T-helper 2 cell treated with Interferon-gamma antibody and Interleukin-4, amounts not matched to agents 100 ng/mL and 5 ng/mL, for 36 hours (primary cell): ENCODE data around the gene DYNLL1. TPM values are rescaled to one million over a fixed set of nuclear protein-coding genes. Genes with fewer than 3 reads are reported as not detected.
"Not testable (repeated sequence)": the region's sequence is repeated elsewhere in the genome, so short reads cannot be mapped to it uniquely, and the experiment has no call there.

ENCODE experiments used
- intact Hi-C: fragments of 100-400 bp; cut with micrococcal nuclease; formaldehyde crosslinking; loops from one replicate; pipeline ENCODE4 v1.15.1; 2023
- total RNA-seq: library from RNA; stranded (reverse); gene quantifications from 2 replicates; pipeline ENCODE4 v1.2.3, GENCODE V29; 2022

DYNLL1 gene
- total RNA-seq, 1 donor from 2014 or later: 335 TPM

DNA sequence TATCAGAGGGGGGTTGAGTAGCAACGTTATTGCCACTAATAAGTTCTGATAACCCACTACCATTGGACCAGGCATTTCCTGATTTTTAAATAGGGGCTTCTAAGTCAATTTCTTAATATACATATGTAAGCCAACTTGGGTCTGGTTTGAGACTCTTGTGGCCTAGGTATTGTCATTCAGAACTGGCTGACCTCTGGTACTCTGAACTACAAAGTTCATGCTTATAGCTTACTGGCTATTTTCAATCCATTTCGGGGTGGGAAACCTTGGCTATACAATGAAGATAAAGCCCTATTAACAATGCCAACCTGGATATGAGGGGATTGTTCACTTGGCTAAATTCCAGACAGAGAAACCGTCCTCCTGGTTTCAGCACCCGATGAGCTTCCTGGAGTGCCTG lies 8.7 kb downstream of the DYNLL1 start:
- intact Hi-C loops: no loop called here

DNA sequence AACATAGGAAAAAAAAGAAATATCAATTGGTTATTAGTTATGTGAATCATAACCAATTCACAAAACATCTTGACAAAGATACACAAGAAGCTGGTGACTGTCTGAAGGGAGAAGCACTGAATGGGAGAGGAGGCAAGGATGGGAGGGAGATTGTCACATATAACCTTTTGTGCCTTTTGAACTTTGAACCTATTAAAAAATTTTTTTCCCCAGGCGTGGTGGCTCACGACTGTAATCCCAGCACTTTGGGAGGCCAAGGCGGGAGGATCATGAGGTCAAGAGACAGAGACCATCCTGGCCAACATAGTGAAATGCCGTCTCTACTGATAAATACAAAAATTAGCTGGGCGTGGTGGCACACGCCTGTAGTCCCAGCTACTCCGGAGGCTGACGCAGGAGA lies 12.6 kb downstream of the DYNLL1 start:
- intact Hi-C loops: no loop called here

DNA sequence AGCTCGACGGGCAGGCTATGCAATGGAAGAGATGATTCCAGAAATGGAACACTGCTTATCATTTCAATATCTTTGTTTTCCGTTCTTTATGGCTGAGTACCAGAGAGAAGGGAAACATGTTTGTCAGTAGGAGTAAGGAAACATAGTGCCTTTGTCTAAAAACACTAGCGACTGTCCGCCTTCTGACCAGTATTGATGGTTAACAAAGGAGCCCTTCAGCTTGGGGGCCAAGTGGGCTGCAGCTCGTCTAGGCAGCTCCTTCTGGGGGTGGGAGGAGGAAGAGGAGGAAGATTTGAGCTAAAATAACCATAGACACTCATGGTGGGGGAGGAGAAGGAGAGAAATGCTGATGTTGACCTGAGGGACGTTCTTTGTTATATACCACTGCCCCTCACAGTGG lies 18.1 kb downstream of the DYNLL1 start:
- intact Hi-C loops: no loop called here

GRCh38 chr12:120515496-120515895 lies 19.6 kb downstream of the DYNLL1 start:
- intact Hi-C loops: no loop called here

DNA sequence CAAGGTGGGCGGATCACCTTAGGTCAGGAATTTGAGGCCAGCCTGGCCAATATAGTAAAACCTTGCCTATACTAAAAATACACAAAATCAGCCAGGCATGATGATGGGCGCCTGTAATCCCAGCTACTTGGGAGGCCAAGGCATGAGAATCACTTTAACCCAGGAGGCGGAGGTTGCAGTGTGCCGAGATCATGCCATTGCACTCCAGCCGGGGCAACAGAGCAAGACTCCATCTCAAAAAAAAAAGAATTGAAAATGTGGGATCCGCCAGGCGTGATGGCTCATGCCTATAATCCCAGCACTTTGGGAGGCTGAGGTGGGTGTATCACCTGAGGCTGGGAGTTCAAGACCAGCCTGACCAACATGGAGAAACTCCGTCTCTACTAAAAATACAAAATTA lies 23.4 kb downstream of the DYNLL1 start:
- intact Hi-C loops: not testable (repeated sequence)

DNA sequence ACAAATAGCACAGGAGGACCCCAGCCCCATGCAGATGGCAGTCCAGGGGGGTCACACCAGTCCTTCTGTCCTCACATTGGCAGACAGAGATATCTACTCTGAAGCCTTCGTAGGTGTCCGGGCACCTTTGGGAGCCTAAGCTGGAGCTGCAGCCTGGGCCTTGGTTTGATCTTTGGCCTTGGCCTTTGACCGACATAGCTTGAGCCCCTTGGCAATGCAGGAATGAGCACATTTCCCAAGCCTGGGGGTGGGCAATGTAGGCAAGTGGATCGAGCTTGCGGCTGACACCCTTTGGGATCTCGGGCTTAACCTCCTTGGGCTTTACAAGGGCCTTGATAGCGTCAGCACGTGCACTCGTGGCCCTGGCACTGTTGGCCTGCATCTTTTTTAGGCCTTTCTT lies 26.7 kb downstream of the DYNLL1 start:
- intact Hi-C loops: no loop called here

GRCh38 chr12:120528861-120529525 lies 33.1 kb downstream of the DYNLL1 start, which contains the start of gene COQ5:
Gene COQ5, minus strand, starts transcription at chr12:120529158. Its CDS starts 17 bp downstream, at chr12:120529141.
- intact Hi-C loops: loop anchor here (1.0 to 2.0 kb wide), 4 partner anchors 32 to 158 kb away; partner anchors contain the start of genes COX6A1, DYNLL1, MLEC and SRSF9

DNA sequence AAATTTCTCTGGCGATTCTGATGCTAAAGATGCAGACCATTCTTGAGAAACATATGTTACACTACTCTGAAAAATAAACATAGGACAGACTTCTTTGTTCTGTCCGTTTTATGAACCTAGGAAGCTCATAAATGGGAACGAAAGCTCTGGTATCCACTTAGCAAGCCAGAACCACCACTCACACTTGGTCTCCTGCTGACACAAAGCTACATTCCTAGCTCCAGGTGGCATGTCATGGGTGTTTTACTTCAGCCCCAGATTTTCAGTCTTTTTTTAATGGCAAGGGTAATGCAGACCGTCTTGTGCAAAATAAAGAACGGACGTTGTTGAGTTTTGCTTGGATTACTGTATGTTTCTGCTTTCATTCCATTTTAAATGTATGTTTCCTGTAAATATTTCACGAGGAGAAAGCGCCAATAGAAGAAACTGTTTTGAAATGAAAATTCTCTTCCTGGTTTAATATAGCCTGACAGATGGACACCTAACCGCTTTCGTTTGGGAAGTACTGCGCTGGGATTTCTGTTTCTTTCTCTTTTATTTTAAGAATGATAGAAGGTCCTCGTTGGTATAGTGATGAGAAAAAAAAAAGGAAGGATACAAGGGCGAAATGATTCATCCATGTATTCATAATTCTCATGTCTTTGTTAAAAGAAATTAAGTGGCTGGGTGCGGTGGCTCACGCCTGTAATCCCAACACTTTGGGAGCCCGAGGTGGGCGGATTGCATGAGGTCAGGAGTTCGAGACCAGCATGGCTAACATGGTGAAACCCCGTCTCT lies 33.9 kb downstream of the DYNLL1 start:
- intact Hi-C loops: loop anchor here (1.0 to 2.0 kb wide), 4 partner anchors 33 to 157 kb away; partner anchors contain the start of genes COX6A1, DYNLL1, MLEC and SRSF9

GRCh38 chr12:120530418-120530761 lies 34.5 kb downstream of the DYNLL1 start:
- intact Hi-C loops: not testable (repeated sequence)

DNA sequence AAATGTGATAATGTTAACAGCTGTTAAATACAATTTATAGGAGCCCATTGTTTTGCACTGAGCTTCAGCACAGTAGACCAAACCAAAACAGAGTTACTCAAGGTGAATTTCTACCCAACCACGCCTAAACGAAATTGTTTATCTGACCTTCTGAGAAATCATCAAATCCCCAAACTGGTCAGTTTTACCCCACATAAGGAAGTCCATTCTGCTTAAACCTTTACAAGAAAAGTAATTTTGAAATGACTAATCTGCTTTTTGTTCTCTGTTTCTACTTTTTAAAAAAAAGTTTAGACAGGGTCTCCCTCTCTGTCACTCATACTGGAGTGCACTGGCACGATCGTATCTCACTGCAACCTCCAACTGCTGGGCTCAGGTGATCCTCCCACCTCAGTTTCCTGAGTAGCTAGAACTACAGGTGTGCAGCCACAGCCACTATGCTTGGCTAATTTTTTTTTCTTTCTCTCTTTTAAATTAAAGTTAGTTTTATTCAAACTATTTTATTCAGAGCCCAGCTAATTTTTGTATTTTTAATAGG lies 36.9 kb downstream of the DYNLL1 start:
- intact Hi-C loops: no loop called here

- intact Hi-C loops: no loop called here
Measured at GRCh38 chr12:120534203-120534702, 38.3 kb downstream of the DYNLL1 start, which contains the start of gene RNF10. Gene RNF10, plus strand, starts transcription at chr12:120534356. Its CDS starts 456 bp downstream, at chr12:120534812.

- intact Hi-C loops: loop anchor here (5.0 kb wide), 1 partner anchor 47 kb away; the partner anchor contains the start of gene POP5
Measured at GRCh38 chr12:120534703-120535655, 39.1 kb downstream of the DYNLL1 start.

DNA sequence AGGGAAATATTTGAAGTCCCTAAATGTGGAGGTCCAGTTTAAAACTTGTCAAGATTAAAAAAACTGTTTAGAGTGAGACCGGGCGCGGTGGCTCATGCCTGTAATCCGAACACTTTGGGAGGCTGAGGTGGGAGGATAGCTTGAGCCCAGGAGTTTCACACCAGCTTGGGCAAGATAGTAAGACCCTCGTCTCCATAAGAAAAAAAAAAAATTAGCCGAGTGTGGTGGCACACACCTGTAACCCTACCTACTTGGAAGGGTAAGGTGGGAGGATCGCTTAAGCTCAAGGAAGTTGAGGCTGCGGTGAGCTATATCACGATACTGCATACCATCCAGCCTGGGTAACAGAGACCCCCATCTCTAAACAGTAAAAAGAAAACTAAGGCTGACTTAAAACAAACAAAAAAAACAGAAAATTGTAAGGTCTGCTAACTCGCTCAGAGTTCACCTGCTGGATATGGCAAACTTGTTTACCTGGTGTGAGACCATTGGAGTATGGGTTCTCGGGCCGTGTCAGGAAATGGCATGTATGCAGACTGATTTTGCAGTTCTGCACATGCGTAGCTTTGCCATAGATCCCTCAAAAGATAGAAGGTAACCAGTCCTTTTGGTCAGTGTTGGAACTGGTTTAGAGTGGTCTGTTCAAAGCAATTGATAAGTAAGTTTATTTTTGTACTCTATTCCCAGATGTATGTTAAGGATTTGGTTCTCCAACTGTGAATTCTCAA lies 40.3 kb downstream of the DYNLL1 start:
- intact Hi-C loops: loop anchor here (2.0 to 5.0 kb wide), 2 partner anchors 46 to 97 kb away; partner anchors contain the start of genes COX6A1 and POP5

GRCh38 chr12:120537856-120538220 lies 41.9 kb downstream of the DYNLL1 start:
- intact Hi-C loops: loop anchor here (2.0 to 5.0 kb wide), 2 partner anchors 44 to 99 kb away; partner anchors contain the start of genes COX6A1 and POP5

GRCh38 chr12:120538281-120539156 lies 42.6 kb downstream of the DYNLL1 start:
- intact Hi-C loops: loop anchor here (5.0 kb wide), 1 partner anchor 44 kb away; the partner anchor contains the start of gene POP5

DNA sequence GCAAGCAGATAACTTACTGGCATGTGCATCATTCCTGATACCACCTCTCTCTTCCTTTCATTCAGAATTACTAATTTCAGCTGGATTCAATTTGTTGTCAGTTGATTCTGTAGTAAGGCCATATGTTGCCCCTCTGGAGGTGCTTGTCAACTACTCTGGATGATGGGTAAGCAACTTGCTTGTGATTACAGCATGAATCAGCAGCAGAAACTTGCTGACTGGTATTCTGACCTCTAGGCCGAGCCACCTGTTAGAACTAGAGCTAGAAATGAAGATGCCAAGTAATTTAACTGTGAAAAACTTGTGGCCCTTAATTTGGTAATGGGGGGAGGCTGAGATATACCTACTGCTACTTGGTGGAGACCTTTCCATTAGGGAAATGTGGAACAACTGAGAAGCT lies 43.4 kb downstream of the DYNLL1 start:
- intact Hi-C loops: loop anchor here (5.0 kb wide), 1 partner anchor 43 kb away; the partner anchor contains the start of gene POP5

DNA sequence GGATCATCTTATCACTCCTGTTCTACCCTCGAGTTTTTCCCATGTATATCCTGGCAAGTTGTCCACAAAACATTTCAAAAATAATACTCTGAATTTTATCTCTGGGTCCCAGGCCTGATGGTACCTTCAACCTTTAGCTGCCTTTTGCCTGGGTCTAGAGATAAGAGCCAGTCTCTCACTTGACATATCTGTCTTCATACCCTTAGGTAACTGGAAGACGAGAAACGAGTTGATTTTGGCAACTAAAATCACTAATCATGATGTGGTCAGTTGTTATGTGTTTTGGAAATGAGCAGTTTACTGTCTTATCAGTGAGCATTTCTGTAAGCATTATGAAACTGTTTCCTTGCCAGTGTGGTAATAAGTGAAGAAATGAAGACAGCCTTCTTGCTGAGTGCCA lies 44.5 kb downstream of the DYNLL1 start:
- intact Hi-C loops: no loop called here

DNA sequence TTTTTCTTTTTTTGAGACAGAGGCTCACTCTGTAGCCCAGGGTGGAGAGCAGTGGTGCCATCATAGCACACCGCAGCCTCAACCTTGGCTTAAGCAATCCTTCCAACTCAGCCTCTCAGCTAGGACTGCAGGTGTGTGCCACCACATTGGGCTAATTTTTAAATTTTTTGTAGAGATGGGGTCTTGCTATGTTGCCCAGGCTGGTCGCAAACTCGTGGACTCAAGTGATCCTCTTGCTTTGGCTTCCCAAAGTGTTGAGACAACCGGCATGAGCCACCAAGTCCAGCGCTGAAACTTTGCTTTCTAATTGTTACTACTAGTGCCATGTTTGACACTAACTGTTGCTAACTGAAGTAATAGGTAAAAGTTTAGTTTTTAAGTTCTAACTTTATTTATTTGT lies 46.3 kb downstream of the DYNLL1 start:
- intact Hi-C loops: no loop called here

DNA sequence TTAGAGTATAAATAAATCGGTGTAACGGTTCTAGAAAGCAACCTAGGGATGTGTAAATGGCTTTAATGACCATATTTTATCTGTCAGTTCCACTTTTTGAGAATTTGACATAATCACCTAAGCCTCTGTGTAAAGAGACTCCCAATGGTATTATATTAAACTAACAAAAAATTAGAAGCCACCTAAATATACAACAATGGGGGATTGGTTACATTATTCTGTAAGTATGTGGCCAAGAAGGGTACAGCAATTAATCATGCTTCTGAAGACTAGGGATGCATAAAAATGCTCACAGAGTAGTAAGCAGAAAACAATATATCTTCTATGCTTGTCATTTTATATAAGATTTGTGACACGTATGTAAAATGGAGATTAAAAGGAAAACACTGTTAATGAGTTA lies 48.8 kb downstream of the DYNLL1 start:
- intact Hi-C loops: no loop called here
